H9 (cell line): ENCODE measurements around the gene HHAT. TPM values are rescaled to one million over a fixed set of nuclear protein-coding genes. Genes with fewer than 3 reads are reported as not detected.

Experiments
- DNase-seq: peaks from one replicate; pipeline ENCODE4 v3.0.0-alpha.2; 2017
- H2AFZ ChIP-seq: one replicate; pipeline ENCODE4 v1.6.1; 2013; ENCODE audit warnings: mild to moderate bottlenecking, low read length, control low read depth, moderate library complexity
- H2AK5ac ChIP-seq: 2 replicates; pipeline ENCODE4 v1.6.1; 2013; ENCODE audit warnings: low read length, control low read depth, mixed read lengths; ENCODE audit not compliant: insufficient read length
- H2BK120ac ChIP-seq: one replicate; pipeline ENCODE4 v1.6.1; 2013; ENCODE audit warnings: low read depth, mild to moderate bottlenecking, low read length, control low read depth, inconsistent platforms; ENCODE audit not compliant: poor library complexity, severe bottlenecking
- H2BK12ac ChIP-seq: 2 replicates; pipeline ENCODE4 v1.6.1; 2013; ENCODE audit warnings: low read length, control low read depth, mixed read lengths, low read depth; ENCODE audit not compliant: insufficient read length
- H2BK15ac ChIP-seq: 2 replicates; pipeline ENCODE4 v1.6.1; 2013; ENCODE audit warnings: low read depth, low read length, control low read depth
- H2BK20ac ChIP-seq: one replicate; pipeline ENCODE4 v1.6.1; 2013; ENCODE audit warnings: low read depth, mild to moderate bottlenecking, low read length, control low read depth, inconsistent platforms; ENCODE audit not compliant: poor library complexity, severe bottlenecking
- H2BK5ac ChIP-seq: 2 replicates; pipeline ENCODE4 v1.6.1; 2013; ENCODE audit warnings: low read length, control low read depth, mixed read lengths; ENCODE audit not compliant: insufficient read length
- H3K14ac ChIP-seq: 2 replicates; pipeline ENCODE4 v1.6.1; 2013; ENCODE audit warnings: low read length, control low read depth; ENCODE audit not compliant: insufficient read depth
- H3K18ac ChIP-seq: 2 replicates; pipeline ENCODE4 v1.6.1; 2013; ENCODE audit warnings: low read depth, mild to moderate bottlenecking, mixed read lengths, low read length, control low read depth; ENCODE audit not compliant: insufficient read length
- H3K23ac ChIP-seq: 2 replicates; pipeline ENCODE4 v1.6.1; 2013; ENCODE audit warnings: low read length, control low read depth, mixed read lengths, low read depth; ENCODE audit not compliant: insufficient read length
- H3K23me2 ChIP-seq: 2 replicates; pipeline ENCODE4 v1.6.1; 2013; ENCODE audit warnings: low read depth, mild to moderate bottlenecking, mixed read lengths, low read length, control low read depth; ENCODE audit not compliant: insufficient read length, poor library complexity, severe bottlenecking
- H3K27ac ChIP-seq: 2 replicates; pipeline ENCODE4 v1.5.1; 2013; ENCODE audit warnings: low read length, control low read depth, mixed read lengths, low read depth; ENCODE audit not compliant: insufficient read length
- H3K27me3 ChIP-seq: 2 replicates; pipeline ENCODE4 v1.6.1; 2013; ENCODE audit warnings: low read length, control low read depth, inconsistent platforms; ENCODE audit not compliant: insufficient read depth
- H3K4ac ChIP-seq: 2 replicates; pipeline ENCODE4 v1.6.1; 2013; ENCODE audit warnings: low read depth, mild to moderate bottlenecking, control low read depth, inconsistent platforms, low read length, moderate library complexity
- H3K4me1 ChIP-seq: 2 replicates; pipeline ENCODE4 v1.6.1; 2013; ENCODE audit warnings: low read length, control low read depth, inconsistent platforms; ENCODE audit not compliant: insufficient read depth
- H3K4me2 ChIP-seq: 2 replicates; pipeline ENCODE4 v1.6.1; 2013; ENCODE audit warnings: low read length, control low read depth, mixed read lengths; ENCODE audit not compliant: insufficient read length, insufficient read depth
- H3K56ac ChIP-seq: 2 replicates; pipeline ENCODE4 v1.6.1; 2013; ENCODE audit warnings: low read depth, mild to moderate bottlenecking, mixed read lengths, low read length, control low read depth; ENCODE audit not compliant: insufficient read length
- H3K79me1 ChIP-seq: 2 replicates; pipeline ENCODE4 v1.6.1; 2013; ENCODE audit warnings: low read depth, mild to moderate bottlenecking, moderate library complexity, low read length, control low read depth, inconsistent platforms; ENCODE audit not compliant: insufficient read depth, poor library complexity, severe bottlenecking
- H3K79me2 ChIP-seq: 2 replicates; pipeline ENCODE4 v1.6.1; 2013; ENCODE audit warnings: low read length, control low read depth, inconsistent platforms; ENCODE audit not compliant: insufficient read depth
- H3K9ac ChIP-seq: 2 replicates; pipeline ENCODE4 v1.6.1; 2013; ENCODE audit warnings: low read length, control low read depth, mixed read lengths; ENCODE audit not compliant: insufficient read length; ENCODE audit errors: extremely low read depth
- H3K9me3 ChIP-seq: one replicate; pipeline ENCODE4 v1.6.1; 2013; ENCODE audit warnings: low read depth, low read length, inconsistent platforms; ENCODE audit not compliant: control insufficient read depth
- H3T11ph ChIP-seq: one replicate; pipeline ENCODE4 v1.6.1; 2013; ENCODE audit warnings: mild to moderate bottlenecking, low read length, control low read depth, inconsistent platforms
- H4K20me1 ChIP-seq: one replicate; pipeline ENCODE4 v1.6.1; 2013; ENCODE audit not compliant: control insufficient read depth, insufficient read length, insufficient read depth
- H4K5ac ChIP-seq: 2 replicates; pipeline ENCODE4 v1.6.1; 2013; ENCODE audit warnings: low read depth, mild to moderate bottlenecking, mixed read lengths, low read length, control low read depth; ENCODE audit not compliant: insufficient read length
- H4K8ac ChIP-seq: replicated peaks from 2 replicates; pipeline ENCODE4 v1.6.1; 2013; ENCODE audit warnings: low read length, control low read depth, mixed read lengths, low read depth; ENCODE audit not compliant: insufficient read length
- H4K91ac ChIP-seq: 2 replicates; pipeline ENCODE4 v1.6.1; 2013; ENCODE audit warnings: low read depth, mild to moderate bottlenecking, moderate library complexity, mixed read lengths, low read length, control low read depth; ENCODE audit not compliant: insufficient read length
- H3K27ac Mint-ChIP-seq, 3 experiments: 2 replicates in 2 of 3; 3 replicates in 1 of 3; pipeline ENCODE4 v1.8.0; 2020 to 2021; ENCODE audit warnings: mixed read lengths in 3 of 3, mild to moderate bottlenecking in 1 of 3, moderate library complexity in 1 of 3
- H3K27me3 Mint-ChIP-seq: 2 replicates; pipeline ENCODE4 v1.8.0; 2021; ENCODE audit warnings: low read depth, mild to moderate bottlenecking, moderate library complexity, mixed read lengths
- H3K36me3 Mint-ChIP-seq, 3 experiments: 2 replicates in 2 of 3; 3 replicates in 1 of 3; pipeline ENCODE4 v1.8.0; 2020 to 2021; ENCODE audit warnings: low read depth in 3 of 3, mixed read lengths in 3 of 3; ENCODE audit not compliant: insufficient read depth in 1 of 3
- H3K4me1 Mint-ChIP-seq, 2 experiments: 2 replicates each; pipeline ENCODE4 v1.8.0; 2020; ENCODE audit warnings: mixed read lengths in 2 of 2
- H3K4me3 Mint-ChIP-seq, 2 experiments: 2 replicates in 1 of 2; 3 replicates in 1 of 2; pipeline ENCODE4 v1.8.0; 2020 to 2021; ENCODE audit warnings: mild to moderate bottlenecking in 2 of 2, mixed read lengths in 2 of 2, moderate library complexity in 1 of 2
- H3K9me3 Mint-ChIP-seq, 2 experiments: 2 replicates in 1 of 2; 3 replicates in 1 of 2; pipeline ENCODE4 v1.8.0; 2020; ENCODE audit warnings: mild to moderate bottlenecking in 2 of 2, mixed read lengths in 2 of 2, moderate library complexity in 1 of 2
- WGBS: extraction: QIAGEN DNeasy Blood & Tissue Kit; methylation state at CpG from one replicate; pipeline ENCODE4 v1.1.7; 2013; ENCODE audit warnings: missing lambda C conversion rate, low lambda C conversion rate, mixed read lengths; ENCODE audit not compliant: insufficient read length; ENCODE audit errors: extremely low coverage; 5-methylcytosine and 5-hydroxymethylcytosine counted together
- total RNA-seq: library from RNA; stranded (reverse); gene quantifications from 2 replicates; pipeline ENCODE4 v1.2.1, GENCODE V29; 2021
- TF ChIP-seq, protein P1 (sequence below): fragments of 200-600 bp; sonication (generic); conservative IDR thresholded peaks from 3 replicates; pipeline ENCODE4 v1.8.0; 2021; ENCODE audit warnings: antibody characterized with exemption, mild to moderate bottlenecking

Gene HHAT
- total RNA-seq, 1 experiment from 2014 or later: 0.48 TPM

DNA sequence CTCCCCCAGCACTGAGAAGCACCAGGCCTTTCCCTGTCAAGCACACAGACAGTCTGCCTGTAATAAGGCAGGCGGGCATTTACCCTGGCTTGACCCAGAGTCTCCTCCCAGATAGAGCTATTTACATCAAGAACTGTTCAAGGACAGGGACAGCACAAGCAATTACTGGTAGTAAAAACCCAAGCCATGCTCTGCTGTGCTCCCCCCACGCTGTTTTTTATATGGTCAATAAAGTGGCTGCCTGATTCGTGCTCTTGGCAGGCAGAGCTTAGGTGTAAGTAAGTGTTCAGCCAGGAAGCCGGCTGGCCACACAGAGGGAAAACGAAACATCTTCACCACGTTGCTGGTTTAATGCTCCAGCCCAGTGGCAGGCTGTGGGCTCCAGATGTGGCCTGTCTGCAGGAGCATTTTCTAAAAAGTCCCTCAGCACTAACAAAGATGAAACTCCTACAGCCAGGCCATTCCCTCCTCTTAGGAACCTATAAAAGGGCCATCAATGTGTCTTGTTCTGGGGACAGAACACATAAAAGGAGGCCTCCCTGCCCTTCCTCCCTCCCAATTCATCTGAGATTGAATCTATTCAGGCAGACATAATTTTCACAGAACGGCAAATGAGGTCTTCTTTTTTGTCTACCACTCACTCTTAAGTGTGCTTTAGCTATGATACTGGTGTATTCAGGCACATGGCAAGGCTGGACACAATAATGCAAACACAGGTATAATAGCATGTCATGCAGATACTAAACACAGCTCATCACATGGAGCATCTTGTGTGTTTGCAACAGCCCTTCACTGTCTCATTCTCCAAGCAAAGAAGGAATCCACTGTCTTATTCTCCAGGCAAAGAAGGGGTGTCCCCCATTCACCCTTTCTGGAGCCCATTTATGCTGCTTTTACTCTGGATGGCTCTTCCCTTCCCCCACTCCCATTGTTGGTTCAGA, 378.9 kb downstream of the HHAT start:
- Histone ChIP-seq H3K14ac (no peak overlapping the region), H2BK5ac (no peak overlapping the region), H2BK20ac (no peak overlapping the region), H4K8ac (no peak overlapping the region), H3K27ac (no peak overlapping the region), H3K79me1 (no peaks in the 10 kb centered on the region), H3K9ac (no peak overlapping the region), H4K5ac (no peak overlapping the region), H3K56ac (no peak overlapping the region), H3K4ac (no peak overlapping the region), H3K23me2 (no peaks in the 10 kb centered on the region), H3K23ac (no peak overlapping the region), H3K79me2 (no peaks in the 10 kb centered on the region), H2BK12ac (no peak overlapping the region), H2BK15ac (no peak overlapping the region), H2AK5ac (no peak overlapping the region), H3K4me1 (no peaks in the 10 kb centered on the region), H3K9me3 (no peaks in the 10 kb centered on the region), H4K91ac (no peak overlapping the region), H3K27me3 (no peaks in the 10 kb centered on the region), H2BK120ac (no peak overlapping the region), H2AFZ (no peak overlapping the region), H3K18ac (no peak overlapping the region), H3K4me2 (no peak overlapping the region), H3T11ph (no peak overlapping the region), H4K20me1 (no peaks in the 10 kb centered on the region)
- no CpG with 5 or more reads among the region's 7 CpGs for WGBS
- no peaks in the 10 kb centered on the region for H3K9me3 Mint-ChIP-seq
- H3K27ac Mint-ChIP-seq: no peak overlapping the region
- no peak for DNase-seq
- peaks cover 5 to 15% of the 10 kb centered on the region in 2 experiments for H3K4me1 Mint-ChIP-seq
- TF ChIP-seq, protein P1, sequence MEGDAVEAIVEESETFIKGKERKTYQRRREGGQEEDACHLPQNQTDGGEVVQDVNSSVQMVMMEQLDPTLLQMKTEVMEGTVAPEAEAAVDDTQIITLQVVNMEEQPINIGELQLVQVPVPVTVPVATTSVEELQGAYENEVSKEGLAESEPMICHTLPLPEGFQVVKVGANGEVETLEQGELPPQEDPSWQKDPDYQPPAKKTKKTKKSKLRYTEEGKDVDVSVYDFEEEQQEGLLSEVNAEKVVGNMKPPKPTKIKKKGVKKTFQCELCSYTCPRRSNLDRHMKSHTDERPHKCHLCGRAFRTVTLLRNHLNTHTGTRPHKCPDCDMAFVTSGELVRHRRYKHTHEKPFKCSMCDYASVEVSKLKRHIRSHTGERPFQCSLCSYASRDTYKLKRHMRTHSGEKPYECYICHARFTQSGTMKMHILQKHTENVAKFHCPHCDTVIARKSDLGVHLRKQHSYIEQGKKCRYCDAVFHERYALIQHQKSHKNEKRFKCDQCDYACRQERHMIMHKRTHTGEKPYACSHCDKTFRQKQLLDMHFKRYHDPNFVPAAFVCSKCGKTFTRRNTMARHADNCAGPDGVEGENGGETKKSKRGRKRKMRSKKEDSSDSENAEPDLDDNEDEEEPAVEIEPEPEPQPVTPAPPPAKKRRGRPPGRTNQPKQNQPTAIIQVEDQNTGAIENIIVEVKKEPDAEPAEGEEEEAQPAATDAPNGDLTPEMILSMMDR: no peak
- H3K36me3 Mint-ChIP-seq: no peaks in the 10 kb centered on the region
- no peak overlapping the region for H3K4me3 Mint-ChIP-seq
- no peaks in the 10 kb centered on the region for H3K27me3 Mint-ChIP-seq
